Ovary (tissue), 9 donors: ENCODE data around the gene PRDX6. TPM values are rescaled to one million over a fixed set of nuclear protein-coding genes. Genes with fewer than 3 reads are reported as not detected.

Experiments
- DNase-seq, 5 donors: peaks; one replicate each; pipeline ENCODE4 v3.0.0-alpha.2; 2019 to 2020
- H3K27ac ChIP-seq, 2 donors: fragments of 200-600 bp; one replicate each; pipeline versions ENCODE4 v1.5.1 to v1.8.0; 2019 to 2022
- H3K27me3 ChIP-seq: fragments of 200-600 bp; one replicate; pipeline ENCODE4 v1.8.0; 2022
- H3K36me3 ChIP-seq: fragments of 200-600 bp; sonication (generic); one replicate; pipeline ENCODE4 v1.5.1; 2019
- H3K4me1 ChIP-seq: one replicate; pipeline ENCODE4 v1.8.1; 2013; ENCODE audit warnings: mild to moderate bottlenecking, moderate library complexity; ENCODE audit not compliant: insufficient read depth
- H3K4me3 ChIP-seq: fragments of 200-600 bp; sonication (generic); one replicate; pipeline ENCODE4 v1.5.1; 2017
- H3K9me3 ChIP-seq, 2 donors: fragments of 200-600 bp in 1 of 2; sonication (generic) in 1 of 2; one replicate each; pipeline versions ENCODE4 v1.5.1 to v1.8.1; 2013 to 2019; ENCODE audit warnings: mild to moderate bottlenecking in 1 of 2, moderate library complexity in 1 of 2
- CTCF ChIP-seq, 3 donors: fragments of 450-650 bp in 2 of 3; fragments of 200-600 bp in 1 of 3; IDR thresholded peaks; one replicate each; pipeline versions ENCODE4 v1.5.1 to v1.8.0; 2016 to 2022; ENCODE audit warnings: antibody characterized with exemption in 3 of 3, mild to moderate bottlenecking in 1 of 3
- EP300 ChIP-seq: sonication (generic); formaldehyde crosslinking; IDR thresholded peaks from one replicate; pipeline ENCODE4 v1.6.1; 2017; ENCODE audit warnings: antibody characterized with exemption
- POLR2A ChIP-seq: fragments of 450-650 bp; IDR thresholded peaks from one replicate; pipeline ENCODE4 v1.6.1; 2017; ENCODE audit warnings: antibody characterized with exemption, mild to moderate bottlenecking, moderate library complexity
- WGBS, 3 donors: extraction: QIAGEN DNeasy Blood & Tissue Kit in 1 of 3; methylation state at CpG; one replicate each; pipeline versions ENCODE4 v1.1.5 to v1.1.7; 2013 to 2017; 5-methylcytosine and 5-hydroxymethylcytosine counted together
- intact Hi-C, 4 donors: fragments of 100-400 bp; cut with DNase I; formaldehyde crosslinking; loops; one replicate each; pipeline versions ENCODE4 v1.11.0 to v1.15.1; 2022 to 2023
- polyA plus RNA-seq, 2 donors: library from polyadenylated mRNA; stranded (reverse); fragments of 200-250 nt in 1 of 2; fragments of 350-450 nt in 1 of 2; fragmentation: Illumina TruSeq in 1 of 2; extraction: RNeasy Lipid Tissue Mini Kit (QIAGEN cat#74804) in 1 of 2; gene quantifications; one replicate each; pipeline ENCODE4 v1.2.3, GENCODE V29; 2013 to 2014
- total RNA-seq, 7 donors: library from RNA; depleted of rRNA in 2 of 7; stranded (reverse); fragments of >200 nt in 2 of 7; fragmentation: NEBNext Ultra II Directional in 3 of 7; extraction: Animal tissue kit (Norgen Biotek cat#: 25700) in 3 of 7; gene quantifications; one replicate each; pipeline versions ENCODE4 v1.1.0 to v1.2.4, GENCODE V29; 2016 to 2023
- donor health status: DM: no; HTN: no; CAD: no; lungs with moderate emphysema.
- donor health status: DM: no; HTN: no; CAD: no.
- donor health status: Bipolar disorder and iron deficiency.
- donor health status: DM: yes; HTN: yes; CAD: no.
- donor health status: DM: no; HTN: no; CAD: no.
- donor health status: DM: yes; HTN: yes; CAD: no.

Gene PRDX6
- total and polyA plus RNA-seq, 9 donors: 111 to 278 (median 198) TPM

GRCh38 chr1:173520799-173521198 is 43.7 kb downstream of the PRDX6 start:
- Histone ChIP-seq H3K4me3 (no peak overlapping the region), H3K27me3 (no peaks in the 10 kb centered on the region), H3K36me3 (no peaks in the 10 kb centered on the region), H3K9me3 (no peaks in the 10 kb centered on the region), H3K4me1 (no peaks in the 10 kb centered on the region), H3K27ac (no peak overlapping the region)
- TF ChIP-seq CTCF (IDR thresholded peaks at IDR 0.05): no peak
- TF ChIP-seq POLR2A: no peak
- TF ChIP-seq EP300: no peak
- intact Hi-C loops: no loop called here
- DNase-seq: no peak
- 92 to 96% (median 94%) methylated on average over 2 of the region's 2 CpGs for WGBS, 3 donors

GRCh38 chr1:173523329-173523728 is 46.2 kb downstream of the PRDX6 start:
- intact Hi-C loops: no loop called here
- WGBS, 3 donors: 92 to 98% (median 97%) methylated on average over 3 of the region's 3 CpGs

GRCh38 chr1:173525926-173526325 is 48.8 kb downstream of the PRDX6 start:
- no peaks in the 10 kb centered on the region for H3K9me3 ChIP-seq
- no peaks in the 10 kb centered on the region for H3K27me3 ChIP-seq
- no peaks in the 10 kb centered on the region for H3K4me1 ChIP-seq
- intact Hi-C loops: no loop called here
- no peak overlapping the region for H3K27ac ChIP-seq
- 23 to 32% (median 30%) methylated on average over 1 of the region's 1 CpG for WGBS, 3 donors
- H3K4me3 ChIP-seq: no peak overlapping the region
- TF ChIP-seq POLR2A: no peak
- H3K36me3 ChIP-seq: no peaks in the 10 kb centered on the region
- DNase-seq: no peak

More at GRCh38 chr1:173523329-173523728, 46.2 kb downstream of the PRDX6 start:
- H3K36me3 ChIP-seq: no peaks in the 10 kb centered on the region
- no peak for DNase-seq
- no peak overlapping the region for H3K4me3 ChIP-seq
- no peaks in the 10 kb centered on the region for H3K4me1 ChIP-seq
- H3K9me3 ChIP-seq: no peaks in the 10 kb centered on the region
- TF ChIP-seq CTCF (IDR thresholded peaks at IDR 0.05) (no peak), POLR2A (no peak), EP300 (no peak)
- H3K27me3 ChIP-seq: no peaks in the 10 kb centered on the region
- no peak overlapping the region for H3K27ac ChIP-seq

GRCh38 chr1:173527151-173527826 is 50.2 kb downstream of the PRDX6 start:
- Histone ChIP-seq H3K9me3 (no peaks in the 10 kb centered on the region), H3K4me1 (no peaks in the 10 kb centered on the region), H3K4me3 (no peak overlapping the region), H3K27ac (no peak overlapping the region), H3K27me3 (no peaks in the 10 kb centered on the region), H3K36me3 (no peaks in the 10 kb centered on the region)
- WGBS, 3 donors: 22 to 32% (median 31%) methylated on average over 3 of the region's 3 CpGs
- TF ChIP-seq POLR2A: no peak
- TF ChIP-seq EP300: no peak
- TF ChIP-seq CTCF (IDR thresholded peaks at IDR 0.05): no peak
- intact Hi-C loops: no loop called here
- DNase-seq: peak in 1 of 5 donors; percentile 21

GRCh38 chr1:173529106-173529505 is 52.0 kb downstream of the PRDX6 start:
- intact Hi-C loops: no loop called here
- no peak for DNase-seq
- 57 to 60% (median 59%) methylated on average over 4 of the region's 4 CpGs for WGBS, 3 donors
- Histone ChIP-seq H3K4me1 (no peaks in the 10 kb centered on the region), H3K9me3 (no peaks in the 10 kb centered on the region), H3K36me3 (no peaks in the 10 kb centered on the region), H3K27ac (no peak overlapping the region), H3K4me3 (no peak overlapping the region), H3K27me3 (no peaks in the 10 kb centered on the region)
- no peak for TF ChIP-seq EP300
